ENCODE data around the gene SOS1.

DNA sequence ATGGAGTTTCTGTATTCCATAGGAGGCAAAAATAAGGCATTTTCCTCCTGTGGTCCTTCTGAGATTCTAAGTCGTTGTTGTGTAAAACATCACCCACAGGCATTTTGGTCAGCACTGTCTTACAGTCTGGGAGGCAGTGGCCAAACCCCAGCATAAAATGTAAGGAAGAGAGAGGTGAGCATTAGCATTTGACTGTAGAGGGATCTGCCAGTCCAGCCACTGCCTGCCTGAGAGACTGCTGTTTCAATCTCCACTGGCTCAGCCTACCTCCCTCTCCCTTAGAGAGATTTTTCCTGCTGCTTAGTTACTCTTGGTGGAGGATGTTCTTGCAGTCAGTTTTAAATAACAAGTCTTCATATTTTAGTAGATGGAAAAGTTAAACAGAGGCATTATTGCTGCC is 154.2 kb downstream of the SOS1 start:
- TF ChIP-seq, protein P1, sequence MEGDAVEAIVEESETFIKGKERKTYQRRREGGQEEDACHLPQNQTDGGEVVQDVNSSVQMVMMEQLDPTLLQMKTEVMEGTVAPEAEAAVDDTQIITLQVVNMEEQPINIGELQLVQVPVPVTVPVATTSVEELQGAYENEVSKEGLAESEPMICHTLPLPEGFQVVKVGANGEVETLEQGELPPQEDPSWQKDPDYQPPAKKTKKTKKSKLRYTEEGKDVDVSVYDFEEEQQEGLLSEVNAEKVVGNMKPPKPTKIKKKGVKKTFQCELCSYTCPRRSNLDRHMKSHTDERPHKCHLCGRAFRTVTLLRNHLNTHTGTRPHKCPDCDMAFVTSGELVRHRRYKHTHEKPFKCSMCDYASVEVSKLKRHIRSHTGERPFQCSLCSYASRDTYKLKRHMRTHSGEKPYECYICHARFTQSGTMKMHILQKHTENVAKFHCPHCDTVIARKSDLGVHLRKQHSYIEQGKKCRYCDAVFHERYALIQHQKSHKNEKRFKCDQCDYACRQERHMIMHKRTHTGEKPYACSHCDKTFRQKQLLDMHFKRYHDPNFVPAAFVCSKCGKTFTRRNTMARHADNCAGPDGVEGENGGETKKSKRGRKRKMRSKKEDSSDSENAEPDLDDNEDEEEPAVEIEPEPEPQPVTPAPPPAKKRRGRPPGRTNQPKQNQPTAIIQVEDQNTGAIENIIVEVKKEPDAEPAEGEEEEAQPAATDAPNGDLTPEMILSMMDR (IDR thresholded peaks at IDR 0.05; ENCODE audit: low read depth, low read length): no peak
- no peak for TF ChIP-seq POLR2A (IDR thresholded peaks at IDR 0.05; ENCODE audit: extremely low read depth, insufficient read length)
- TF ChIP-seq, protein P2, sequence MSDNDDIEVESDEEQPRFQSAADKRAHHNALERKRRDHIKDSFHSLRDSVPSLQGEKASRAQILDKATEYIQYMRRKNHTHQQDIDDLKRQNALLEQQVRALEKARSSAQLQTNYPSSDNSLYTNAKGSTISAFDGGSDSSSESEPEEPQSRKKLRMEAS (IDR thresholded peaks at IDR 0.05; ENCODE audit: low read depth, low read length): no peak
- no peak for TF ChIP-seq MYC (IDR thresholded peaks at IDR 0.05; ENCODE audit: low read depth, low read length)
